T-helper 17 cell (primary cell): Measurements from ENCODE around the gene DMRTC1. TPM values are rescaled to one million over a fixed set of nuclear protein-coding genes. Genes with fewer than 3 reads are reported as not detected.
"Not testable (repeated sequence)": the region's sequence is repeated elsewhere in the genome, so short reads cannot be mapped to it uniquely, and the experiment has no call there.

ENCODE experiments used
- ATAC-seq: fragments of 150-1000 bp; cut with Tn5 transposase; 2 replicates; pipeline ENCODE4 v1.10.0; 2021; ENCODE audit warnings: mild to moderate bottlenecking, moderate library complexity
- DNase-seq, 3 donors: peaks; one replicate each; pipeline versions ENCODE4 v3.0.0 to v3.0.0-alpha.2; 2020 to 2021
- H3K9me3 ChIP-seq: one replicate; pipeline ENCODE4 v1.7.0; 2013; ENCODE audit warnings: low read length, mild to moderate bottlenecking; ENCODE audit not compliant: control insufficient read depth, poor library complexity, severe bottlenecking
- H3K27ac Mint-ChIP-seq: one replicate; pipeline ENCODE4 v1.8.0; 2022; ENCODE audit warnings: mild to moderate bottlenecking, moderate library complexity, mixed read lengths
- H3K27me3 Mint-ChIP-seq: one replicate; pipeline ENCODE4 v1.8.0; 2022; ENCODE audit warnings: mixed read lengths
- H3K36me3 Mint-ChIP-seq: one replicate; pipeline ENCODE4 v1.8.0; 2022; ENCODE audit warnings: low read depth, mixed read lengths
- H3K4me1 Mint-ChIP-seq: one replicate; pipeline ENCODE4 v1.8.0; 2022; ENCODE audit warnings: mild to moderate bottlenecking, mixed read lengths
- H3K4me3 Mint-ChIP-seq: one replicate; pipeline ENCODE4 v1.8.0; 2022; ENCODE audit warnings: mild to moderate bottlenecking, moderate library complexity, mixed read lengths
- total RNA-seq, 4 donors: library from RNA in 2 of 4; stranded (reverse) in 2 of 4; gene quantifications; one replicate each; pipeline ENCODE4 v1.2.3 and lab custom pipeline; 2022 to 2026

Gene DMRTC1, protein sequence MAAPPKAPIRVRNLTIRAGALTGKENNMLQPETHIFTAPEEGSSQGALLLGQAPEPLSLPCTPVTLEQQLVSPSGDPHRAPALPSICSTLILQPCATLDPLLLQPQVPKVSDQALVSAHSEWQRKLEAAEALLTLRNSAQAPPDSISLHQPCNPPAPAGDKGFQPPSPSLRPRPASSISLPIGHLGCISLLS
- total RNA-seq (1 to 10 TPM in 1 of 2 donors, not detected in 1; 1.8 TPM), total RNA-seq (lab: John Stamatoyannopoulos, UW) (0 reads per million in 2 donors)

DNA sequence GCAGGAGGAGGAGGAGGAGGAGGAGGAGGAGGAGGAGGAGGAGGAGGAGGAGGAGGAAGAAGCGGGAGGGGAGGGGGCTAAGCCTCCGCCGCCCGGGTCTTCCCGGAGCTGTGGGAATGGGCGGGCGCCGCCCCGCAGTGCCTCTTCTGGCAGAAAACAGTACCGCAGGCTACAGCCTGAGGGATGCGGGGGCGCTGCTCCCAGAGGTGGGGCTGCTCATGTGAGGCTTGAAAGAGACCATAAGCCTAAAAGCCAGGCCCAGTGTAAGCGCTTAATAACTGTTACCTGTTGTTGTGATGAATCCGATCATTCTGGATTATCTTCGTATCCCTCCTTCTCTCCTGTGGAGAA is at the start of gene DMRTC1:
TSS of gene DMRTC1 (minus strand) at position 19 of the 351 bp plus-strand sequence. CDS start 68,143 bp downstream, outside the sequence.
- not testable (repeated sequence) for H3K9me3 ChIP-seq, H3K36me3 Mint-ChIP-seq, H3K4me3 Mint-ChIP-seq, DNase-seq, H3K4me1 Mint-ChIP-seq, H3K27ac Mint-ChIP-seq, H3K27me3 Mint-ChIP-seq
- peak; percentile 82 for ATAC-seq

DNA sequence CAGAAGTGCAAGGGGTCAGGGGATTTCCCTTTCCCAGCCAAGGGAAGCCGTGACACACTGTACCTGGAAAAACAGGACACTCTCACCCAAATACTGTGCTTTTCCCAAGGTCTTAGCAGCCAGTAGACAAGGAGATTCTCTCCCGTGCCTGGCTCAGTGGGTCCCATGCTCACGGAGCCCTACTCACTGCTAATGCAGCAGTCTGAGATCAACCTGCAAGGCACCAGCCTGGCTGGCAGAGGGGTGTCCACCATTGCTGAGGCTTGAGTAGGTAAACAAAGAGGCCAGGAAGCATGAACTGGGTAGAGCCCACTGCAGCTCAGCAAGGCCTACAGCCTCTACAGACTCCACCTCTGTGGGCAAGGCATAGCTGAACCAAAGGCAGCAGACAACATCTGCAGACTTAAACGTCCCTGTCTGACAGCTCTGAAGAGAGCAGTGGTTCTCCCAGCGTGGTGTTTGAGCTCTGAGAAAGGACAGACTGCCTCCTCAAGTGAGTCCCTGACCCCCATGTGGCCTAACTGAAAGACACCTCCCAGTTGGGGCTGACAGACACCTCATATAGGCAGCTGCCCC is 37.3 kb upstream of the DMRTC1 start:
- not testable (repeated sequence) for H3K27me3 Mint-ChIP-seq, H3K4me1 Mint-ChIP-seq, DNase-seq, ATAC-seq, H3K27ac Mint-ChIP-seq, H3K9me3 ChIP-seq, H3K36me3 Mint-ChIP-seq, H3K4me3 Mint-ChIP-seq

DNA sequence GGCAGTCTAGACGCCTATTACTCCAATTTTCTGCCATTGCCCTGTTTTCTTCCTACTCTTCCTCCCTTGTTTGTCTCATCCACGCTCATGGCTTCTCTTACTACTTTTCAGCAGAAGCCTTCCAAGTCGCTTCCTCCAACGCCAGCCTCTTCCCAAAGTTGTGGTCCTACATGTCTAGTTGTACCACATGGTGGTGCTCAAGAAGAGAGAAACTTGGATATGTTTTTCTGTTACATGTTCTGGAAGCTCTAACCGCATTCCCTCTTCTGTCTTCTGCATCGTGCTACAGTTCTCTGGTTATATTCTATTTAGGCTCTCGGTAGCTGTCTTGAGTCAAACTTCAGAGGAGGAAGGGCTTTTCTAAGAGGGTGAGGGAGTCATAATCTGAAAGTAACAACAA is 31.2 kb upstream of the DMRTC1 start:
- H3K9me3 ChIP-seq, H3K36me3 Mint-ChIP-seq, H3K4me1 Mint-ChIP-seq, H3K27ac Mint-ChIP-seq, H3K27me3 Mint-ChIP-seq, DNase-seq, ATAC-seq, H3K4me3 Mint-ChIP-seq: not testable (repeated sequence)

DNA sequence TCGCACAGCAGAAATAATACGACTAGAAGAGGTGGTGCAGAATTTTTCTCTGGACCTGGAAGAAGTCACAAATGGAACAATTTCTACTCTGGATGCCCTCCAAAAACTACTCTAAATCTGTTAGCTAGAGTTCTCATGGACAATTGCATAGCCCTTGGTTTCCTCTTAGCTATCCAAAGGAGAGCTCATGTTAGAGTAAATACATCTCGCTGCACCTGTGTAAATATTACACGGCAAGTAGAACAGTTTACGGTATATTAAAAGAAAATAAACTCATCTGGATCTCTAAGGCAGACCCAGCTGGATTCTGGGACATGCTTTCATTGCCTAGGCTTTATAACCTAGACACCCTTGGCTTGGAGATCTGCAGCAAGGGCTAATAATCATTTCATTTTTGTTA is 28.2 kb upstream of the DMRTC1 start:
- DNase-seq, H3K4me1 Mint-ChIP-seq, H3K36me3 Mint-ChIP-seq, ATAC-seq, H3K27ac Mint-ChIP-seq, H3K4me3 Mint-ChIP-seq, H3K9me3 ChIP-seq, H3K27me3 Mint-ChIP-seq: not testable (repeated sequence)

DNA sequence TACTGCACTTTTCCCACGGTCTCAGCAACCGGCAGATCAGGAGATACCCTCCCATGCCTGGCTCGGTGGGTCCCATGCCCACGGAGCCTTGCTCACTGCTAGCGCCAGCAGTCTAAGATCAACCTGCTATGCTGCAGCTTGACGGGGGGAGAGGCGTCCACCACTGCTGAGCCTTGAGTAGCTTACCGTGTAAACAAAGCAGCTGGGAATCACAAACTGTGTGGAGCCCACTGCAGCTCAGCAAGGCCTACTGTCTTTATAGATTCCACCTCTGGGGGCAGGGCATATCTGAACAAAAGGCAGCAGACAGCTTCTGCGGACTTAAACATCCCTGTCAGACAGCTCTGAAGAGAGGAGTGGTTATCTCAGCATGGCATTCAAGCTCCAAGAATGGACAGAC is 16.3 kb upstream of the DMRTC1 start:
- not testable (repeated sequence) for H3K36me3 Mint-ChIP-seq, DNase-seq, H3K4me3 Mint-ChIP-seq, H3K27ac Mint-ChIP-seq, ATAC-seq, H3K4me1 Mint-ChIP-seq, H3K27me3 Mint-ChIP-seq, H3K9me3 ChIP-seq

DNA sequence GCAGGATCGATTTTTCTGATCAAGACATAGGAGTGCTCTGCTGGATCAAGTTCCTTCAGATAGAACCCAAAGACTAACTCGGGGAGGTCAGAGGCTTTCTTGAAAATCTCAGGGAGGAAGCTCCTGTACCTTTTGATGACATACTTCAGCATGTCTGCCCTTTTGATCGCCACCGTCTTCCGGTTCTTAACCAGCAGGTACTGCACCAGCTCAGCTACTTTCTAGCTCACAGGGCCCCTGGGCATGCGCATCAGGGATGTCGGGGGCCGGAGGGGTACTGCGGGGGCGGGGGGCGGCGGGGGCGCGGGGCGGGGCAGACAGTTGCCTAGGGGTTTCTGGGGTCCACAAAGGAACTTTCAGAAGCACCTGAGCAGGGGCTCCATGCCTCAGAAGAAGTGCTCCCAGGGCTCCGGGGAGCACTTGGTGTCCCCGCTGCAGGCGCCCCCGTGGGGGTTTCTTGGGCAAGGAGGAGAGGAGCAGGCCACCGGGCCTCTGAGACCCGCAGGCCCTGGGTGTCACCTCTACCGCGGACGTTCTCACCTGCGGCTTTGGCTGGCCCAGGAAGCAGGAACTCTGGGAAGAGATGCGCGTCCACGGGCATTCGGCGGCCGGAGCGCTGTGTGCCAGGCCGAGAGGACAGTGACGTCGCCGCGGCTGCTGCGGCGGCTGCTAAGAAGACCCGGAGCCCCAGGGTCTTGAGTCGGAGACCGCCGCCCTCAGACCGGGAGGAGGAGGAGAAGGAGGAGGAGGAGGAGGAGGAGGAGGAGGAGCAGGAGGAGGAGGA is 410 bp downstream of the DMRTC1 start:
- H3K27ac Mint-ChIP-seq, H3K27me3 Mint-ChIP-seq, H3K4me3 Mint-ChIP-seq, H3K4me1 Mint-ChIP-seq, H3K9me3 ChIP-seq, H3K36me3 Mint-ChIP-seq, DNase-seq: not testable (repeated sequence)
- peak; percentile 84 for ATAC-seq

DNA sequence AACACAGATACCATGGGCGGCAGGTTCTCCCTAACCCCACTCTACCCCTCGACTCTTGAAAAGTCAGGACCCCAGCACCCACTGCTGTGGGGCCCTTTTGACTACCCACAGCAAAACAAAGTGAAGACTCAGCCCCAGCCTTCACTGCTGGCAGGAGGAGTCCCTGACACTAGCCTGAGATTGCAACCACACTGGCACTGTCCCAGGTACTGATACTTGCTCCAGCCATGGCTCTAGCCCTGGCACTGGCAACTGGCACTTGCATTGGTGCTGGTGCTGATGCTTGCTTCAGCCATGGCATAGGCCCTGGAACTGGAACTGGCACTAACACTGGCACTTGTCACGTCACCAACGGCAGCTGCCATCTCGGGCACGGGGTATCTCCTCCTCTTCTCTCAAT is 1.4 kb downstream of the DMRTC1 start:
- not testable (repeated sequence) for H3K36me3 Mint-ChIP-seq, H3K27ac Mint-ChIP-seq, H3K4me1 Mint-ChIP-seq, DNase-seq, H3K27me3 Mint-ChIP-seq, ATAC-seq, H3K4me3 Mint-ChIP-seq, H3K9me3 ChIP-seq

DNA sequence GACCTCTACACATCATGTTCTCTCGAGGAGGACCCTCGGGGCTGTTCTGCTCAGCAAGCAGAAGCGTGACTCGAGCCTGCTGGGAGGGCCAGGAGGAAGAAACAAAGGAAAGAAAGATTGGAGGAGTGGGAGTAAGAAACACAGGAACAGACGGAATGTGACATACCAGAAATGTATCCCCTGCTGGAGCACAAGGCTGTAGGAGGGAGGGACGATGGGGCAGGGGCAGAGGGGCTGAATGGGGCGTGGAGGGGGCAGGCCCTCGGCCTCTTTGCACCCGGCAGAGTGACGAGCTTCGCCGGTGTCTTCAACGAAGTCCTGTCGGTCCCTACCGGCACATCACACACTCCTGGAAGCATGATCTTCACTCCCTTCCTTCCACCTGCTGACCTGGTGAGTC is 5.7 kb downstream of the DMRTC1 start, which contains the start of gene FAM236A:
TSS of gene FAM236A (plus strand) at position 301 of the 400 bp plus-strand sequence. CDS start at position 358, 57 bp downstream.
- not testable (repeated sequence) for ATAC-seq, H3K36me3 Mint-ChIP-seq, H3K27me3 Mint-ChIP-seq, H3K9me3 ChIP-seq, H3K4me3 Mint-ChIP-seq, H3K27ac Mint-ChIP-seq, H3K4me1 Mint-ChIP-seq, DNase-seq

DNA sequence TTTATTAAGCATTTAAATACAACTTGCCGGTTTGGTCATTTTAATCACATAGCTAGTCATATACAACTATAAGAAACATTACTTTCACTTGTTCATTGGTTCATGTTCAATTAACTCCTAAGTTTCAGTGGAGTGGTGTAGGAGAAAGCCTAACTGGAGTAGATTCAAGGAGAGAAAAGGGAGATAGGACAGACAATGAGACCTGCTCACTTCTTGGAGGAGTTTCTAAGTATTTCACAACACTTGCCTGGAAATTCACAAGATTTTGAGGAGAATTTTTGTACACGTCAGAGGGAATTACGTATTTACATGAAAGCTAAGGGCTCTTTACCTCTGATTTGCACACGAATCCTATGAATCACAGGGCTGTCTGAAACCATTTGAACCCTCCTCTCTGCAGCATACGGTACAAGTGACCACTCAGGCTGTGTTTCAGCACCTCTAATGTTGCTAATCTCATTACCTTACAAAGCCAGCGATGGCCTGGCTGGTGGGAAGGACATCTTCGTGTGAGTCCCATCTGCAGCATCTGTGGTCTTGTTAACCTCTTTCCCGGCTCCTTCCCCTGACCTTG is 6.7 kb downstream of the DMRTC1 start:
- not testable (repeated sequence) for DNase-seq, ATAC-seq, H3K27ac Mint-ChIP-seq, H3K9me3 ChIP-seq, H3K27me3 Mint-ChIP-seq, H3K4me3 Mint-ChIP-seq, H3K36me3 Mint-ChIP-seq, H3K4me1 Mint-ChIP-seq

DNA sequence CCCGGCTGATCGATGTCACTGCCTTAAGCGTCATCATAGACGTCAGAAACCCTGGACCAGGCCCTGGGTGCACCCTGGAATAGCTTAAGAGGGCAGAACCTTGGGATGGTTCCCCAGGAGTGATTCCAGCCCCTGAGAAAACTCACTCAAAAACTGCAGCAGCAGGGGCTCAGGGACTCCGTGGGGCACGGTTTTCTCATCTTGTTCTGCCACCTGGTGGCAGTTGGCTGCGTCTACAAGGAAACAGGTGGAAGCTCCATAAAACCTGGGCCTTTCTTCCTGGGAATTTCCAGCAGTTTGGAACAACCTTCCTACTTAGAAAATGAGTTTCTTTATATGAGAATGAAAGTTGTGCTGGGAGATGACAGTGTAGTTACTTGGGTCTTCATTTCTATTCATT is 7.2 kb downstream of the DMRTC1 start:
- not testable (repeated sequence) for H3K27ac Mint-ChIP-seq, H3K27me3 Mint-ChIP-seq, H3K4me1 Mint-ChIP-seq, H3K36me3 Mint-ChIP-seq, H3K4me3 Mint-ChIP-seq, DNase-seq, H3K9me3 ChIP-seq, ATAC-seq

DNA sequence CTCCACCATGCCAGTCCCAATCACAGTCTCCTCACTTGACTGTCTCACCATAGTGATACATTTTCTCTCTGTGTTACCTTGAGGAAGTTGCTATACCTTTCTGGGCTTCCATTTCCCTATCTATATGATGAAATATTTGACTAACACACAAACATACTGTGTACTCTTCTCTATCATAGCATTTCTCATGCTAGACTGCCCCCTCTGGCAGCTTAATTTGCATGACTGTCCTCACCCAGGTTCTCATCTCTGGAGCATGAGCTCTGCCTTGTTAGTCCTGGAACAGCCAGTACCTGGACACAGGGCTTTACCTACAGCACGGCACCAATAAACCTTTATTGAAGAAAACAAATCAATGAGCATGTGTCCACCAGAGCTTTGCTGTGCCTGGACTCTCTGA is 11.4 kb downstream of the DMRTC1 start:
- DNase-seq, H3K27ac Mint-ChIP-seq, H3K4me3 Mint-ChIP-seq, H3K36me3 Mint-ChIP-seq, H3K9me3 ChIP-seq, ATAC-seq, H3K27me3 Mint-ChIP-seq, H3K4me1 Mint-ChIP-seq: not testable (repeated sequence)

DNA sequence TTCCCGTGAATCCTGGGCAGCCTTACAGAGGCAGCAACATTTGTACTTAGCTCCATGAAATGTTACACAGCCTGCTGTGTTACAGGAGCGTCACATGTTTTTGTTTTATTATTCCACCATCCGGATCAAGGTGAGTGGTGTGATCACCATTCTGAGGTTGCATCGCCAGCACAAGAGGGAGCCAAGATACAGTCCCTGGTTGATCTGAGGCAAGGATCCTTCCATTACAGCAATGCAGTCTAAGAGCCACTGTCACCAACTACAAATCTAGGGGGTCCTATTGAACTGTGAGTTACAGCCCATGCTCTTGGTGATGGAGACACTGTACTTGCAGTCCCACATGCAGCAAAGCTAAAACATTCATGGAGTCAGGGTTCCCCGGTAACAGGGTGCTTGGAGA is 27.5 kb downstream of the DMRTC1 start:
- not testable (repeated sequence) for DNase-seq, H3K4me1 Mint-ChIP-seq, H3K9me3 ChIP-seq, H3K4me3 Mint-ChIP-seq, ATAC-seq, H3K27ac Mint-ChIP-seq, H3K27me3 Mint-ChIP-seq, H3K36me3 Mint-ChIP-seq

DNA sequence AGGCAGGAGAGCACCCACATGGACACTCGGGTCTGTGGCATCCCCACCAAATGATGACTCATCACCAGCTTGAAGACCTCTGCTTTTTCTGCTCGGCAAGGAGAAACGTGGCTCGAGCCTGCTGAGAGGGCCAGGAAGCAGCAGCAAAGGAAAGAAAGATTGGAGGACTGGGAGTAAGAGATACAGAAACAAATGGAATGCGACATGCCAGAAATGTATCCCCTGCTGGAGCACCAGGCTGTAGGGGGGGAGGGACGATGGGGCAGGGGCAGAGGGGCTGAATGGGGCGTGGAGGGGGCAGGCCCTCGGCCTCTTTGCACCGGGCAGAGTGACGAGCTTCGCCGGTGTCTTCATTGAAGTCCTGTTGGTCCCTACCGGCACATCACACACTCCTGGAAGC is 31.3 kb downstream of the DMRTC1 start, which contains the start of gene FAM236C:
TSS of gene FAM236C (plus strand) at position 301 of the 400 bp plus-strand sequence. CDS start 100 bp downstream, outside the sequence.
- not testable (repeated sequence) for ATAC-seq, H3K4me3 Mint-ChIP-seq, H3K27ac Mint-ChIP-seq, DNase-seq, H3K36me3 Mint-ChIP-seq, H3K9me3 ChIP-seq, H3K4me1 Mint-ChIP-seq, H3K27me3 Mint-ChIP-seq
